ENCODE measurements around the gene NBPF4.
"Not testable (repeated sequence)": the region's sequence is repeated elsewhere in the genome, so short reads cannot be mapped to it uniquely, and the experiment has no call there.

Gene NBPF4

DNA sequence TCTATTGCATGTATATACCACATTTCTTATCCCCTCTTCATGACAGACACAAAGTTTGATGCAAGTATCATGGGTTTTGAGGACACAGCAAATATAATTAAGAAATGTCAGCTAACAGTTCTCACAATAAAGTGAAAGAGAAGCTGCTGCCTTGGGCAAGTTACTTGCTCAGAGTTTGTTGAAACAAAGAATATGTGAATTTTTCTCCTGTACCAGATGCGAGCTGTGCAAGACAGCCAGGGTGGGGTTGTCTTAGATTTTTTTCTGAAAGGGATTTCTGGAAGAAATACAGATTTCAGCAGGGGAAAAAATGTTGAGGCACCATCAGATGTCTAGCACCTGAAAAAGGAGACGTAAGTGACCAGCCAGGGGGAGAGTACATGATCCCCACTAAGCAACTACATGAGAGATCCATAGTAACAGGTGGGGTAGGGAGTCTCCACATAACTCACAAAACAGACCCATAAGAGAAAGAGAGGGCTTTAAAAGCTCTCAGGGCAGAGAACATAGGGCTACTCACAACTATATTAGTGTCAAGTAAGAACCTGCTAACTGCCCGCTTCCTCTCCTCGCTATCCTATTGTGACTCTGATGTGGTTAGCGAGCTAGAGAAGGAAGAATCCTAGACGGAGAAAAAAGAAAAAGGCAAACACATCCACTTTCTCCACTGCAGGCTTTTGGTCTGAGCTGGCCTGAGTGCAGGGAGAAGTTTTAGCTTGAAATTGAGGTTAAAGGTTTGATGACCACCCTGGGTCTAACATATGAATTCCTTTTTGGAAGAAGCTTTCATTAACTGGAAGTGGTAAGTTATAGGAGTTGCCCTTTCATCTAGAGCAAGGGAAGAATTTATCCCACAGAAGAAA lies 27.6 kb downstream of the NBPF4 start:
- H3K4me3 ChIP-seq (ENCODE audit: low read length); DNase-seq (ENCODE audit: low read depth): not testable (repeated sequence)

DNA sequence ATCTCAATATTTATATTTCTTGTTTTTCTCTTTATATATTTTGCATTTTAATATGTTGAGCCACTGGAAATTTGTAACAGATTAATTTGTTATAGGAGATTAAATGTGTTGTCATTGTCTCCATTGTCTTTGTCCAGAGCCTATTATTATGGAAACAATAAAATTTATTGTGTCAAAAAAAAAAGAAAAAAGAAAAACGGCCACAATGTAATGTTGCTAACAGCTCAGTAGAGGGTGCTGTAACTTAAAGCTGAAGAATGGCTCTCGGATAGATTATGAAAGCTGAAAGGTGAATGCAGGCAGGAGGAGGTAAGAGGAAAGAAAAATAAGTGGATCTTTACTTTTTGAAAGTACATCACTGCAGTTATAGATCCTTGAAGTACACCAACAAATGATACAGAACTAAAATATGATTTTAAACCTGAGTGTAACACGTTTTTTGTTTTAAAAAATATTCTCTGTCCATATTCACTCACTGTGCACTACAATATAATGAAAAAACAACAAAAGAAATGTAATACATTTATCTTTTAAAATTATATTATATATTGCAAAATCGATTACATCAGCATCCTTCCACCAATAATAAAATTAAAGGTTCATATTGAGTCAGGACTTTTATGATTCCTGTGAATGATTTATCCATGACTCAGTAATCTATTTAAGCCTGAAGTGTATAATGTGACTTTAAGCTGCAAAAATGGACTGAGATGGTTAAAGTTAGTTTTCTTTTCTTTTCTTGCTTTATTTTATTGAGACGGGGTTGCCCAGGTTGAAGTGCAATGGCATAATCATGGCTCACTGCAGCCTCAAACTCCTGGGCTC lies 29.0 kb downstream of the NBPF4 start:
- TF ChIP-seq, protein P1, sequence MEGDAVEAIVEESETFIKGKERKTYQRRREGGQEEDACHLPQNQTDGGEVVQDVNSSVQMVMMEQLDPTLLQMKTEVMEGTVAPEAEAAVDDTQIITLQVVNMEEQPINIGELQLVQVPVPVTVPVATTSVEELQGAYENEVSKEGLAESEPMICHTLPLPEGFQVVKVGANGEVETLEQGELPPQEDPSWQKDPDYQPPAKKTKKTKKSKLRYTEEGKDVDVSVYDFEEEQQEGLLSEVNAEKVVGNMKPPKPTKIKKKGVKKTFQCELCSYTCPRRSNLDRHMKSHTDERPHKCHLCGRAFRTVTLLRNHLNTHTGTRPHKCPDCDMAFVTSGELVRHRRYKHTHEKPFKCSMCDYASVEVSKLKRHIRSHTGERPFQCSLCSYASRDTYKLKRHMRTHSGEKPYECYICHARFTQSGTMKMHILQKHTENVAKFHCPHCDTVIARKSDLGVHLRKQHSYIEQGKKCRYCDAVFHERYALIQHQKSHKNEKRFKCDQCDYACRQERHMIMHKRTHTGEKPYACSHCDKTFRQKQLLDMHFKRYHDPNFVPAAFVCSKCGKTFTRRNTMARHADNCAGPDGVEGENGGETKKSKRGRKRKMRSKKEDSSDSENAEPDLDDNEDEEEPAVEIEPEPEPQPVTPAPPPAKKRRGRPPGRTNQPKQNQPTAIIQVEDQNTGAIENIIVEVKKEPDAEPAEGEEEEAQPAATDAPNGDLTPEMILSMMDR (conservative IDR thresholded peaks at IDR 0.05; ENCODE audit: low read length), result peak; percentile 59
- DNase-seq (ENCODE audit: low read depth); H3K4me3 ChIP-seq (ENCODE audit: low read length): not testable (repeated sequence)

DNA sequence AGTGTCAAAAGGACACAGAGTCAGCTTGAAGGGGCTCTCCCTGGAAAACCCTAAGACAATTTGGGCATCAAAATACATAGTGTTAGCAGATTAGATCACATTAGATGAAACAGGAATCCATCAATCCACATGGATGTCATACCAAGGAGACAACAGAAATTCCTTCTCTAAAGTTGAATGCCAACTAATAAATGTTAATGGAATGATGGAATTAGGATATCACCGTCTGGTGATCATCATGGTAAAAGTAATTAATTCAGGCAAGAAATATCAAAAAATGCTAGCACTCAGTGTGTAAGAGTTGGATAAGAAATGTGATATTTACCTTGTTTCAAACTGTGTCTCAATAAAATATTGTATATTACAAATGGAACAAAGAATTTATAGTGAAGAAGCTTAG lies 32.9 kb downstream of the NBPF4 start:
- DNase-seq (ENCODE audit: low read depth), result no peak
- TF ChIP-seq, protein P1 (conservative IDR thresholded peaks at IDR 0.05; ENCODE audit: low read length), result no peak
- H3K4me3 ChIP-seq (ENCODE audit: low read length), result no peak overlapping the region

DNA sequence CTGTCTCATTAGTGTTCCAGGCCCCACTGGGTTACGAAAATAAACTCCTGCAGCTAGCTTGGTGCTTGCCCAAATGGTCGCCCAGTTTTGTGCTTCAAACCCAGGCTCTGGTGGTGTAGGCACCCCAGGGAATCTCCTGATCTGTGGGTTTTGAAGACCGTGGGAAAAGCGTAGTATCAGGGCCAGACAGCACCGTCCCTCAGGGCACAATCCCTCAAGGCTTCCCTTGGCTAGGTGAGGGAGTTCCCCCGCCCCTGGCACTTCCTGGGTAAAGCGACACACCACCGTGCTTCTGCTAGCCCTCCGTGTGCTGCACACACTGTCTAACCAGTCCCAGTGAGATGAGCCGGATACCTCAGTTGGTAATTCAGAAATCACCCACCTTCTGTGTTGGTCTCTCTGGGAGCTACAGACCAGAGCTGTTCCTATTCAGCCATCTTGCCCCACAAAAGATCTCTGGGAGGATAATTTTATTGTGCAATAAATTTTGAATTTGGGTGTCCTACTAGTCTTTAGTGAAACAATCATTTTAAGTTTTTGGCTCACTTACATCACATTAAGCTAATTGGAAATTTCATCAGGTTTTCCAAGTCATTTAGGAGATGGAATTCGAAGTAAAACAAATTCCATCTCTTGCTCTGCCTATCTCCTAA lies 34.3 kb downstream of the NBPF4 start:
- DNase-seq (ENCODE audit: low read depth), result no peak
- TF ChIP-seq, protein P1 (conservative IDR thresholded peaks at IDR 0.05; ENCODE audit: low read length), result no peak
- no peak overlapping the region for H3K4me3 ChIP-seq (ENCODE audit: low read length)

DNA sequence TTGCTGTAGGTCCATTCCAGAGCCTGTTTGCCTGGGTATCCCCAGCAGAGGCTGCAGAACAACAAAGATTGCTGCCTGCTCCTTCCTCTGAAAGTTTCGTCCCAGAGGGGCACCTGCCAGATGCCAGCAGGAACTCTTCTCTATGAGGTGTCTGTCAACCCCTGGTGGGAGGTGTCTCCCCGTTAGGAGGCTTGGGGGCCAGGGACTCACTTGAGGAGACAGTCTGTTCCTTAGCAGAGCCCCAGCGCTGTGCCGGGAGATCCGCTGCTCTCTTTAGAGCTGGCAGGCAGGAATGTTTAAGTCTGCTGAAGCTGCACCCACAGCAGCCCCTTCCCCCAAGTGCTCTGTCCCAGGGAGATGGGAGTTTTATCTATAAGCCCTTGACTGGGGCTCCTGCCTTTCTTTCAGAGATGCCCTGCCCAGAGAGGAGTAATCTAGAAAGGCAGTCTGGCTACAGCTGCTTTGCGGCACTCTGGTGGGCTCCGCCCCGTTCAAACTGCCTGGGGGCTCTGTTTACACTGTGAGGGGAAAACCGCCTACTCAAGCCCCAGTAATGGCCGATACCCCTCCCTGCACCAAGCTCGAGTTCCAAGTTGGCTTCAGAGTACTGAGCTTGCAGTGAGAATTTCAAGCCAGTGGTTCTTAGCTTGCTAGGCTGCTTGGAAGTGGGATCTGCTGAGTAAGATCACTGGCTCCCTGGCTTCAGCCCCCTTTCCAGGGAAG lies 35.0 kb downstream of the NBPF4 start:
- no peak for DNase-seq (ENCODE audit: low read depth)
- TF ChIP-seq, protein P1 (conservative IDR thresholded peaks at IDR 0.05; ENCODE audit: low read length), result no peak
- H3K4me3 ChIP-seq (ENCODE audit: low read length), result no peak overlapping the region

DNA sequence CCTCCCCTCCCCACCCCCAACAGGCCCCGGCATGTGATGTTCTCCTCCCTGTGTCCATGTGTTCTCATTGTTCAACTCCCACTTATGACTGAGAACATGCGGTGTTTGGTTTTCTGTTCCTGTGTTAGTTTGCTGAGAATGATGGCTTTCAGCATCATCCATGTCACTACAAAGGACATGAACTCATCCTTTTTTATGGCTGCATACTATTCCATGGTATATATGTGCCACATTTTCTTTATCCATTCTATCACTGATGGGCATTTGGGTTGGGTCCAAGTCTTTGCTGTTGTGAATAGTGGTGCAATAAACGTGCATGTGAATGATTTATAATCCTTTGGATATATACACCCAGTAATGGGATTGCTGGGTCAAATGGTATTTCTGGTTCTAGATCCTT lies 40.3 kb downstream of the NBPF4 start:
- not testable (repeated sequence) for H3K4me3 ChIP-seq (ENCODE audit: low read length); DNase-seq (ENCODE audit: low read depth)

DNA sequence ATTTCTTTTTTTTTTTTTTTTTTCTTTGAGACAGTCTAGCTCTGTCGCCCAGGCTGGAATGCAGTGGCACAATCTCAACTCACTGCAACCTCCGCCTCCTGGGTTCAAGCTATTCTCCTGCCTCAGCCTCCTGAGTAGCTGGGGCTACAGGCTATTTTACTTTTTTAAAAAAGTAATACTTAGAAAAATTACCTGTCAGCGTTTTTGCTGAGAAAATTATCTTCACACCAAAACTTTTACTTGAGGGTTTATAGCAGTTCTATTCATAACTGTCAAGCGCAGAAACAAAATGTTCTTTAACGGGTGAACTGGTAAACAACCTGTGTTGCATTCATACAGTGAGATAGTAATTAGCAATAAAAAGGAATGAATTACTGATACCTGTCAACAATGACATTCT lies 42.2 kb downstream of the NBPF4 start:
- no peak overlapping the region for H3K4me3 ChIP-seq (ENCODE audit: low read length)
- TF ChIP-seq, protein P1 (conservative IDR thresholded peaks at IDR 0.05; ENCODE audit: low read length), result no peak
- DNase-seq (ENCODE audit: low read depth), result no peak
